ENCODE results near the gene ITIH2.
"Not testable (repeated sequence)": the region's sequence is repeated elsewhere in the genome, so short reads cannot be mapped to it uniquely, and the experiment has no call there.

Gene ITIH2

GRCh38 chr10:7696545-7696944, 6.6 kb upstream of the ITIH2 start:
- DNase-seq = no peak

GRCh38 chr10:7697426-7697825, 5.7 kb upstream of the ITIH2 start:
- DNase-seq = no peak

DNA sequence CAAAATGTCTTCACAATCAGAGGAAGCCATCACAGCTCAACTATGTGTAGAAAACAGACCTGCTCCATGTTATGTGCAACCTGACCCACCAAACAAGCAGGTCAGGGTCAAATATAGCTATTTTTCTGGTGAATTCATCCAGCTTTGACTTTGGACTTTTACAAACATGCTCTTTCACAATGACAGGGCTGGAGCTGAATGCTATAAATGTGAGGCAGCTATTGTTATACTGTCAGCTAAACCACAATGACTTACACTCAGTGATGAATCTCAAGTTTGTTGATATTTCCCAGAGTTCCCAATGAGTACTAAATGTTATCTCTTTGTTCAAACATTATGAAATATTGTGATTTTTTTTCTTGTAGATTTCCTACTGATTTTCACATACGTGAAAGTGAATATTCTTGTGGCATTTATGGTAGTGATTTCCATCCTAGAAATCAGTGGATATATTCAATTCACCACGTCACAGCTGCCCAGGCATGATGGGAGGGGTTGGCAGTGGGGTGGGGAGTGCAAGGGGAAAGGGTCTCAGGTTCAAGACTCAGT, 2.5 kb upstream of the ITIH2 start:
- no peak for DNase-seq

DNA sequence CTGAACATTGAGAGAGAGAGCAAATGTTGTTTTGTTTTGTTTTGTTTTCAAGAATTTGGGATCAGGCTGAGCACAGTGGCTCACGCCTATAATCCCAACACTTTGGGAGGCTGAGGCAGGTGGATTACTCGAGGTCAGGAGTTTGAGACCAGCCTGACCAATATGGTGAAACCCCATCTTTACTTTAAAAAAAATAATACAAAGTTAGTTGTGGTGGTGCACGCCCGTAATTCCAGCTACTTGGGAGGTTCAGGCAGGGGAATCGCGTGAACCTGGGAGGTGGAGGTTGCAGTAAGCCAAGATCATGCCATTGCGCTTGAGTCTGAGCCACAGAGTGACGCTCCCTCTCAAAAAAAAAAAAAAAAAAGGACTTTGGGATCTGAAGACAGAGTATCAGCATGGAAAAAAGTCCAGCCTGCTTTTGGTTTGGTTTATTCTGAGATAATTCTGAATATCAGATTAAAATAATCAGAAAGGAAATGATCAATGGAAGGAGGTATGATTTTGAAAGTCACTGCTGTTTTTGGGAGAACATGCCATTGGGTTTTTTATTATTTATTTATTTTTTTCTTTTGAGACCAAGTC, 1.9 kb upstream of the ITIH2 start:
- no peak for DNase-seq

GRCh38 chr10:7702288-7702812, 766 bp upstream of the ITIH2 start:
- DNase-seq = no peak

DNA sequence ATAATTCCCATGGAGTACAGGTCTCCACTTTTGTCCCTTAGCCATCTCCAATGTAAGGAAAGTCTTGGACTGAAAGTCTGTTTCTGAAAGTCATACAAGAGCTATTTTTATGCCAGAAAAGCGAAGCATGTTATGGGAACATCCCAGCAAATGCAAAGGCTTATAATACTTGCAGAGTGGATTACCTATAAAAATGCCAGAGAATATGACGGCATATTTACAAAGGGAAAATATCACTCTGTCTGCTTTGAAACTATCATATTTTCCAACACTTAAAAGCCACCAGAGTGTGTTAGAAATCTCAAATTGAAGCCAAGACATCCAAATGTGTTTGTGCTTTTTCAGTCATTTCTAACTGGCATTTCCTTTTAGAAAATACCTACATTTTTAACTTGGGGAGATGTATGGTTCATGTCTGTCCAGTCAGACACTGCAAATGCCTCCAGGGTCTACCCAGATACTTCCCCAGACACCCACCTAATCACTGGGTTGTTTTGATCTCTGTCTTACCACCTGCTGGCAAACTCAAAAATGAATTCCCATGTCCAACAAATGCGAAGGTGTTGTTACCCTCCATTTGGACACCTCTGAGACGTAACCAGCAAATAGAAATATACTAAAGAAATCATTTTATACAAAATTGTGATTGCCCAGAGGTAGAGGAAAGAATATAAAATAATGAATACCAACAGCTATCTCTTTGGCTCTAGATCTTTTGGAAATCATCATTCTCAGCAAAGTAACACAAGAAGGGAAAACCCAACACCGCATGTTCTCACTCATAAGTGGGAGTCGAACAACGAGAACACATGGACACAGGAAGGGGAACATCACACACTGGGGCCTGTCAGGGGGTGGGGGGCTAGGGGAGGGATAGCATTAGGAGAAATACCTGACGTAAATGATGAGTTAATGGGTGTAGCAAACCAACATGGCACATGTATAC, 1.2 kb downstream of the ITIH2 start:
- no peak for DNase-seq

DNA sequence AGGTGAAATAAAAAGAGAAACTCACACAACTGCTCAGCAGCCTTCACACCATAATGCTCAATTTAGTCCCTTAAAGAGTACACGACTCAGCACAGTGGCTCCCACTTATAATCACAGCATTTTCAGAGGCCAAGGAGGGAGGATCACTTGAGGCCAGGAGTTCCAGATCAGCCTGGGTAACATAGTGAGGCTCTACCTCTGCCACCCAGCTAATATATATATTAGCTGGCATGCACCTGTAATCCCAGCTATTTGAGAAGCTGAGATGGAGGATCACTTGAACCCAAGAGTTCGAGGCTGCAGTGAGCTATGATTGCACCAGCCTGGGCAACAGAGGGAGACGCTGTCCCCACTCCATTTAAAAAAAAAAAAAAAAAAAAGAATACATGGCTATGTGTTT, 2.2 kb downstream of the ITIH2 start:
- no peak for DNase-seq

- DNase-seq = no peak
Observed at GRCh38 chr10:7706534-7707073, 3.5 kb downstream of the ITIH2 start.

GRCh38 chr10:7707102-7707501, 4.0 kb downstream of the ITIH2 start:
- DNase-seq = no peak

GRCh38 chr10:7707858-7708622, 4.9 kb downstream of the ITIH2 start:
- DNase-seq = no peak

DNA sequence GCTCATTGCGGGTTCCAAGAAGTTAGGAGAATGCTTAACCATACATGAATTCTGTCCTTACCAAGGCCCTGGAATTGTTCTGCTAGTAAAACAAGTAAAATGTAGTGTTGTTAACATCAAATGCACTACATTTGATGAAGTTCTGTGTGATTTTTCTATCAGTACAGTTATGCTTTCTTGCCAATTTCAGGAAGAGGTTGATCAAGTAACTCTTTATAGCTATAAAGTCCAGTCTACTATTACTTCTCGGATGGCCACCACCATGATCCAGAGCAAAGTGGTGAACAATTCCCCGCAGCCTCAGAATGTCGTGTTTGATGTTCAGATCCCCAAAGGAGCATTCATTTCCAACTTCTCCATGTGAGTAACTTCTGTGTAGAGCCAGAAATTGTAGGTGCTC, 5.7 kb downstream of the ITIH2 start:
- DNase-seq = no peak

- DNase-seq = no peak
Observed at GRCh38 chr10:7710446-7710845, 7.3 kb downstream of the ITIH2 start.

GRCh38 chr10:7711075-7711474, 8.0 kb downstream of the ITIH2 start:
- not testable (repeated sequence) for DNase-seq

GRCh38 chr10:7715515-7715914, 12.4 kb downstream of the ITIH2 start:
- DNase-seq = no peak

DNA sequence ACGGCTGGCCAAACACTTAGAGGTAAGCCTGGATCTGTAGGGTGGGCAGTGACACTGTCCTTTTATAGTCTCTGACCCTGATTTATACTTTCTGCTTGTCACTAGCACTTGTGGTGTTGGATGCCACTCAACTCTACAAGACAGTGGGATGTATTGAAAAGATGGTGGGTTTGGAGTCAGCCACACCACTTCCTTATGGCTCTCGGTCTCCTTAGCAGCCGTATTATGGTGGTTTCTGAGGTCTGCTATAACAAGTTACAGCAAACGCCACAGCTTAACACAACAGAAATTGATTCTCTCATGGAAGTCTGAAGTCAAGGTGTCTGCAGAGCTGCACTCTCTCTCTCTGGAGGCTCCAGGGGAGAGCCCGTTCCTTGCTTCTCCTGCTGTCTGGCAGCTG, 14.7 kb downstream of the ITIH2 start:
- DNase-seq = no peak

- DNase-seq = no peak
Observed at GRCh38 chr10:7718685-7719084, 15.6 kb downstream of the ITIH2 start.

DNA sequence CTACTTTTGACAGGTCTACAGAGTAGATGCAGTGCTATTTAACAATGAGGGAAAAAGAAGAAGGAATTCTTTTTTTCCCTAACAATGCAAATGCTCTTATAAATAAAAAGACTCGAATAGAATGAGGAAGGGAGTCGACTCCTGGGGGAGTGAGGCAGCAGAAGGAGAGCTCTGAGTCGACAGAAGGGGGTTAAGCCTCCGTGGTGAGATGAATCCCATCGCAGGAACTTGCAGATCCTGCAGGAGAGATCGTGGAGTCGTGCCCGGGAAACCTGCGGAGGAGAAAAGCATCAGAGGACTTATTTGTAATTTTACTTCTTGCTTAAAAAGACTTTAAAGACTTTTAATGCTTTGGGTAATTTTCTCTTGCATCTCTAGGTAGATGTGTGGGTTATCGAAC, 17.4 kb downstream of the ITIH2 start:
- no peak for DNase-seq

DNA sequence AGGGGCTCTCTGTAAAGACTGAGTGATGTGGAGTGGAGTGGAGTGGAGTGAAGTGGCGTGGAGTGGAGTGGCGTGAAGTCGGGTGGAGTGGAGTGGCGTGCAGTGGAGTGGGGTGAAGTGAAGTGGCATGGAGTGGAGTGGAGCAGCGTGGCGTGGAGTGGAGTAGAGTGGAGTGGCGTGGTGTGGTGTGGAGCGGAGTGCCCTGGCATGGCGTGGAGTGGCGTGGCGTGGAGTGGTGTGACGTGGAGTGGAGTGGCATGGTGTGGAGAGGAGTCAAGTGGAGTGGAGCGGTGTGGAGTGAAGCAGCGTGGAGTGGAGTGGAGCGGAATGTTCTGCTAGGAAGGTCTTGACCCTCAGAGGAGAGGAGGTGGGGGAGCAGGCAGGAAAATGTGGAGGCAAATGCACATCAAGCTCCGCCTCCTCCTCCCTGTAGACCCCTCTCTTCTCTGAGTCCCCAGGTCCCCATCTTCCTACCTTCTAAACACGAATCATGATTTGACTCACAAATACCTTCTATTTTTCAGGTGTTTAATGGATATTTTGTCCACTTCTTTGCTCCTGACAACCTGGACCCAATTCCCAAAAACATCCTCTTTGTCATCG, 19.9 kb downstream of the ITIH2 start:
- no peak for DNase-seq

DNA sequence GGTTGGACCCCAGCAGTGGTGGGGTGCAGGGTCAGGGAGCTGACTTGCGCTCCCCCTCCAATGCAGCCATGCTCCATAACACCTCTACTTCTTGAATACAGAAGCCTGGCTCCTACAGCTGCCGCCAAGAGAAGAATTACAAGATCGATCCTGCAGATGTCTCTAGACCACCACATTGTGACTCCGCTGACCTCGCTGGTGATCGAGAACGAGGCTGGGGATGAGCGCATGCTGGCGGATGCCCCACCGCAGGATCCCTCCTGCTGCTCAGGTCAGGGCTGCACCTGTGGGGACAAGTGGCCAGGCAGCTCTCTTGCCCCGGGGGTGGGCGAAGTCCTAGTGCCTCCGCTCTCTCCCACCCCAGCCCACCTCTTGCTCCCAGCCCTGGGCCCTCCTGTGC, 31.7 kb downstream of the ITIH2 start:
- no peak for DNase-seq

- no peak for DNase-seq
Observed at GRCh38 chr10:7738536-7739407, 35.7 kb downstream of the ITIH2 start.

GRCh38 chr10:7744307-7744706, 41.2 kb downstream of the ITIH2 start:
- no peak for DNase-seq

Measured in activated T-cell treated with anti-CD3 and anti-CD28 coated beads for 4 hours (primary cell).